HCT116 (cell line): ENCODE data around the gene MACROH2A1. TPM values are rescaled to one million over a fixed set of nuclear protein-coding genes. Genes with fewer than 3 reads are reported as not detected.

Source experiments
- ATAC-seq: fragments of 200-7000 bp; cut with Tn5 transposase; 2 replicates; pipeline ENCODE4 v1.9.1; 2020; ENCODE audit warnings: mild to moderate bottlenecking, moderate library complexity
- BruUV-seq: library from RNA; stranded (reverse); fragments of 400-500 nt; replicated peaks from 2 replicates; lab custom pipeline; 2021; lab: Mats Ljungman, UMichigan
- CTCF ChIA-PET: fragments of 300-600 bp; sonication (Branson Sonifier 250); formaldehyde crosslinking; loops from one replicate; lab custom pipeline; 2021; ENCODE audit warnings: antibody characterized with exemption; lab: Charles Lee
- POLR2A ChIA-PET: fragments of 300-600, 350-600 bp; sonication (Branson Sonifier 250); formaldehyde crosslinking; loops from one replicate; lab custom pipeline; 2021; ENCODE audit warnings: antibody characterized with exemption; lab: Charles Lee
- RAD21 ChIA-PET, 2 experiments: fragments of 300-600 bp; sonication (Branson Sonifier 250); formaldehyde crosslinking; loops; one replicate each; lab custom pipeline; 2023; ENCODE audit warnings: low total read pairs in 2 of 2; ENCODE audit not compliant: uncharacterized antibody in 2 of 2, unreplicated experiment in 2 of 2, low non-redundant PET in 1 of 2; lab: Charles Lee
- DNase-seq: peaks from one replicate; pipeline ENCODE4 v3.0.0-alpha.2; 2010; ENCODE audit warnings: low read depth, low spot score
- H2AFZ ChIP-seq: fragments of 200-600 bp; shearing (Covaris generic), sonication (generic); 2 replicates; pipeline ENCODE4 v1.6.1; 2017; ENCODE audit warnings: low read depth, mixed run types, mixed read lengths, antibody characterized with exemption, low read length; ENCODE audit not compliant: poor library complexity, severe bottlenecking
- H3K27ac ChIP-seq: 2 replicates; pipeline ENCODE4 v1.5.1; 2012; ENCODE audit warnings: low read depth, low read length
- H3K27me3 ChIP-seq: fragments of 200-600 bp; sonication (generic); 2 replicates; pipeline ENCODE4 v1.6.1; 2016; ENCODE audit warnings: mixed run types, low read length, mixed read lengths; ENCODE audit not compliant: insufficient read depth
- H3K36me3 ChIP-seq, 2 experiments: fragments of 200-500 bp in 1 of 2; fragments of 200-600 bp in 1 of 2; sonication (Bioruptor generic) in 1 of 2; sonication (generic) in 1 of 2; 2 replicates each; pipeline versions ENCODE4 v1.5.1 to v1.6.1; 2014 to 2016; ENCODE audit warnings: low read length in 2 of 2, inconsistent platforms in 1 of 2, mixed read lengths in 1 of 2, mixed run types in 1 of 2; ENCODE audit not compliant: insufficient read depth in 2 of 2, control insufficient read depth in 1 of 2
- H3K4me1 ChIP-seq, 2 experiments: fragments of 200-600 bp in 1 of 2; sonication (generic) in 1 of 2; 2 replicates each; pipeline versions ENCODE4 v1.5.1 to v1.6.1; 2012 to 2017; ENCODE audit warnings: low read length in 2 of 2, inconsistent platforms in 1 of 2, mild to moderate bottlenecking in 1 of 2, mixed read lengths in 1 of 2, mixed run types in 1 of 2, moderate library complexity in 1 of 2; ENCODE audit not compliant: insufficient read depth in 2 of 2, control insufficient read depth in 1 of 2
- H3K4me2 ChIP-seq: fragments of 200-600 bp; sonication (generic); 2 replicates; pipeline ENCODE4 v1.6.1; 2017; ENCODE audit warnings: mixed run types, low read length, mixed read lengths
- H3K4me3 ChIP-seq, 2 experiments: fragments of 200-600 bp in 1 of 2; sonication (generic) in 1 of 2; replicated peaks in 1 of 2; 2 replicates each; pipeline ENCODE4 v1.5.1; 2011 to 2016; ENCODE audit warnings: low read length in 2 of 2, control low read depth in 1 of 2, low read depth in 1 of 2, mild to moderate bottlenecking in 1 of 2, mixed read lengths in 1 of 2, mixed run types in 1 of 2
- H3K79me2 ChIP-seq: fragments of 200-600 bp; sonication (generic); 2 replicates; pipeline ENCODE4 v1.6.1; 2017; ENCODE audit warnings: mild to moderate bottlenecking, mixed run types, low read length, moderate library complexity, mixed read lengths; ENCODE audit not compliant: insufficient read depth
- H3K9ac ChIP-seq: fragments of 200-600 bp; sonication (generic); 2 replicates; pipeline ENCODE4 v1.6.1; 2016; ENCODE audit warnings: low read length, mixed read lengths
- H3K9me2 ChIP-seq: fragments of 200-600 bp; sonication (generic), shearing (Covaris generic); 2 replicates; pipeline ENCODE4 v1.6.1; 2017; ENCODE audit warnings: mixed run types, mild to moderate bottlenecking, moderate library complexity; ENCODE audit not compliant: insufficient read depth
- H3K9me3 ChIP-seq, 2 experiments: fragments of 200-500 bp in 1 of 2; fragments of 200-600 bp in 1 of 2; sonication (Bioruptor generic) in 1 of 2; sonication (generic) in 1 of 2; 2 replicates each; pipeline ENCODE4 v1.6.1; 2014 to 2017; ENCODE audit warnings: low read length in 2 of 2, mixed read lengths in 2 of 2, inconsistent platforms in 1 of 2, low read depth in 1 of 2, mild to moderate bottlenecking in 1 of 2, mixed run types in 1 of 2, moderate library complexity in 1 of 2; ENCODE audit not compliant: control insufficient read depth in 1 of 2, insufficient read depth in 1 of 2
- H4K20me1 ChIP-seq: fragments of 200-600 bp; sonication (generic), shearing (Covaris generic); 2 replicates; pipeline ENCODE4 v1.6.1; 2017; ENCODE audit warnings: mixed run types, mild to moderate bottlenecking, moderate library complexity; ENCODE audit not compliant: insufficient read depth
- CBX3 ChIP-seq: IDR thresholded peaks from 2 replicates; pipeline ENCODE4 v1.6.1; 2012; ENCODE audit warnings: low read depth
- CEBPB ChIP-seq: IDR thresholded peaks from 2 replicates; pipeline ENCODE4 v1.6.1; 2012; ENCODE audit warnings: low read depth
- EGR1 ChIP-seq: IDR thresholded peaks from 2 replicates; pipeline ENCODE4 v1.6.1; 2012; ENCODE audit warnings: low read depth
- EZH2 ChIP-seq: fragments of 200-600 bp; sonication (generic); IDR thresholded peaks from 2 replicates; pipeline ENCODE4 v1.6.1; 2017; ENCODE audit warnings: antibody characterized with exemption, mixed run types
- POLR2A ChIP-seq: IDR thresholded peaks from 2 replicates; pipeline ENCODE4 v1.7.0; 2011; ENCODE audit warnings: borderline replicate concordance; ENCODE audit not compliant: insufficient read depth, insufficient read length; ENCODE audit errors: extremely low read depth
- POLR2AphosphoS5 ChIP-seq: IDR thresholded peaks from 2 replicates; pipeline ENCODE4 v1.6.1; 2011; ENCODE audit warnings: mild to moderate bottlenecking, low read depth, low read length, moderate library complexity
- SP1 ChIP-seq: IDR thresholded peaks from 2 replicates; pipeline ENCODE4 v1.6.1; 2012; ENCODE audit warnings: low read depth
- SRF ChIP-seq: IDR thresholded peaks from 2 replicates; pipeline ENCODE4 v1.6.1; 2012; ENCODE audit warnings: low read depth
- YY1 ChIP-seq: IDR thresholded peaks from 2 replicates; pipeline ENCODE4 v1.6.1; 2011; ENCODE audit warnings: low read length, low read depth, moderate library complexity, mild to moderate bottlenecking; ENCODE audit not compliant: insufficient replicate concordance; ENCODE audit errors: extremely low read depth
- ZFX ChIP-seq: fragments of 450-650 bp; IDR thresholded peaks from 2 replicates; pipeline ENCODE4 v1.6.1; 2017
- intact Hi-C: fragments of 100-400 bp; cut with micrococcal nuclease; formaldehyde crosslinking; loops from 2 replicates; pipeline ENCODE4 v1.10.0; 2022
- total RNA-seq: library from RNA; stranded (reverse); gene quantifications from one replicate; pipeline ENCODE4 v1.2.1, GENCODE V29; 2021; ENCODE audit not compliant: unreplicated experiment
- TF ChIP-seq, protein P1 (sequence below), 3 experiments: fragments of 200-600 bp in 1 of 3; sonication (generic) in 1 of 3; IDR thresholded peaks in 2 of 3; conservative IDR thresholded peaks in 1 of 3; 2 replicates each; pipeline ENCODE4 v1.5.1; 2012 to 2017; ENCODE audit warnings: low read depth in 2 of 3, low read length in 2 of 3, antibody characterized with exemption in 1 of 3, borderline replicate concordance in 1 of 3, control low read depth in 1 of 3, mild to moderate bottlenecking in 1 of 3, mixed read lengths in 1 of 3, mixed run types in 1 of 3, moderate library complexity in 1 of 3; ENCODE audit not compliant: insufficient read depth in 1 of 3
- TF ChIP-seq, protein P2 (sequence below): IDR thresholded peaks from 2 replicates; pipeline ENCODE4 v1.6.1; 2012
- TF ChIP-seq, protein P3 (sequence below): IDR thresholded peaks from 2 replicates; pipeline ENCODE4 v1.6.1; 2012

The MACROH2A1 gene
- total RNA-seq, 1 experiment from 2014 or later = 218 TPM

DNA sequence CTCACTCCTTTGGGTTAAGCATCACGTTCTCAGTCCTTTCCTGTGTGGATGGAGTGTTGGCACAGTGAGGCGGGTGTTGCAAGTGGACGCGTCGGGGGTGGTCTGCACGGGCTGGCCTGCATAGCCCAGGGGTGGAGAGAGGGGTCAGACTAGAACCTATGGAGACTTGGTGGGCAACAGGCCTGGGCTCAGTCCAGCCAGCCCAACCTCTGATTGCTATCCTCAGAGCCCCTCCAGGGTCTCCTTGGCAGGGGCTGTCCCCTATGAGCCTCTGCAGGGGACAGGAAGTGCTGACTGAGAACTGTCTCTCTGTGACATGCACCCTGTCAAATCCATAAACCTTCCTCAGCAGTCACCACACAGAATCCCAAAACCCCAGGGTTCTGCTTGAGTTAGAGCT, 45.9 kb upstream of the MACROH2A1 start:
- H3K27me3 ChIP-seq = no peaks in the 10 kb centered on the region; the same call in 1 of the 2 replicates
- no peak for ATAC-seq
- H3K4me3 ChIP-seq = no peak overlapping the region
- no peak overlapping the region for H3K9ac ChIP-seq
- intact Hi-C loops = no loop called here
- no peaks in the 10 kb centered on the region for H4K20me1 ChIP-seq
- TF ChIP-seq CEBPB = no peak
- TF ChIP-seq ZFX = no peak
- no peak for TF ChIP-seq EGR1
- TF ChIP-seq POLR2AphosphoS5 = no peak
- TF ChIP-seq, all 23 proteins: peak for 0
- H3K79me2 ChIP-seq = no peaks in the 10 kb centered on the region
- H3K9me2 ChIP-seq = no peaks in the 10 kb centered on the region
- H3K27ac ChIP-seq = no peak overlapping the region
- H2AFZ ChIP-seq = no peak overlapping the region
- H3K36me3 ChIP-seq = no peaks in the 10 kb centered on the region
- ChIA-PET POLR2A (no interaction called here), CTCF (interaction anchor here (1.2 to 1.4 kb wide), 2 partner anchors 13 to 18 kb away, joined by 4 to 6 read pairs; no protein-coding TSS in a partner anchor), RAD21 (no interaction called here)
- no peak overlapping the region for H3K4me2 ChIP-seq
- H3K9me3 ChIP-seq = no peaks in the 10 kb centered on the region
- no TSS peak for BruUV-seq
- DNase-seq = no peak
- no peaks in the 10 kb centered on the region for H3K4me1 ChIP-seq

DNA sequence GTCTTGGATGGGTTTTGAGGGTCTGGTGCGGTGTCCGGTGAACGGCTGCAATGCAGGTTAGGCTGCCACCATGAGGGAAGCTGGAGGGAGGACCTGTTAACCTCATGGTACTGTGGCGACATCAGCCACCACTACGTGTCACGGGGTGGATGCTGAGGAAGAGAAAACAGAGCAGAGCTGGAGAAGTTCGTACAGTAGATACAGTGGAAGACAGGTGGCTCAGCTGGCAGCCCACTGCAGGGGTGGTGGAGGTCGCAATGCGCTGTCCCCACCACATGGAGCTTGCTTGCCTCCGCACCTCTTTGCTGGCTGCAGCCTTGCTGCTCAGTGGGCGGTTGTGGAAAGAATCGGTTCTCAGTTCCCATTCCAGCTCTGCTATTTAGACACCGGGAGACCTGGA, 45.3 kb upstream of the MACROH2A1 start:
- DNase-seq = no peak
- Histone ChIP-seq H3K9ac (no peak overlapping the region), H3K27ac (no peak overlapping the region), H3K27me3 (no peaks in the 10 kb centered on the region; the same call in 1 of the 2 replicates), H3K36me3 (no peaks in the 10 kb centered on the region), H2AFZ (no peak overlapping the region), H3K4me1 (no peaks in the 10 kb centered on the region), H4K20me1 (no peaks in the 10 kb centered on the region), H3K4me2 (no peak overlapping the region), H3K9me2 (no peaks in the 10 kb centered on the region), H3K4me3 (no peak overlapping the region), H3K9me3 (no peaks in the 10 kb centered on the region), H3K79me2 (no peaks in the 10 kb centered on the region)
- intact Hi-C loops = no loop called here
- ATAC-seq = no peak
- ChIA-PET RAD21 (no interaction called here), POLR2A (no interaction called here), CTCF (interaction anchor here (1.2 to 1.4 kb wide), 2 partner anchors 13 to 18 kb away, joined by 4 to 6 read pairs; no protein-coding TSS in a partner anchor)
- TF ChIP-seq, protein P1, sequence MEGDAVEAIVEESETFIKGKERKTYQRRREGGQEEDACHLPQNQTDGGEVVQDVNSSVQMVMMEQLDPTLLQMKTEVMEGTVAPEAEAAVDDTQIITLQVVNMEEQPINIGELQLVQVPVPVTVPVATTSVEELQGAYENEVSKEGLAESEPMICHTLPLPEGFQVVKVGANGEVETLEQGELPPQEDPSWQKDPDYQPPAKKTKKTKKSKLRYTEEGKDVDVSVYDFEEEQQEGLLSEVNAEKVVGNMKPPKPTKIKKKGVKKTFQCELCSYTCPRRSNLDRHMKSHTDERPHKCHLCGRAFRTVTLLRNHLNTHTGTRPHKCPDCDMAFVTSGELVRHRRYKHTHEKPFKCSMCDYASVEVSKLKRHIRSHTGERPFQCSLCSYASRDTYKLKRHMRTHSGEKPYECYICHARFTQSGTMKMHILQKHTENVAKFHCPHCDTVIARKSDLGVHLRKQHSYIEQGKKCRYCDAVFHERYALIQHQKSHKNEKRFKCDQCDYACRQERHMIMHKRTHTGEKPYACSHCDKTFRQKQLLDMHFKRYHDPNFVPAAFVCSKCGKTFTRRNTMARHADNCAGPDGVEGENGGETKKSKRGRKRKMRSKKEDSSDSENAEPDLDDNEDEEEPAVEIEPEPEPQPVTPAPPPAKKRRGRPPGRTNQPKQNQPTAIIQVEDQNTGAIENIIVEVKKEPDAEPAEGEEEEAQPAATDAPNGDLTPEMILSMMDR (IDR thresholded peaks at IDR 0.05 in 2 of 3, conservative IDR thresholded peaks at IDR 0.05 in 1 of 3; ENCODE audit: borderline replicate concordance in 1 of 3, insufficient read depth in 1 of 3, low read depth in 2 of 3, low read length in 2 of 3) = no peak
- TF ChIP-seq CBX3 = no peak
- TF ChIP-seq, protein P2, sequence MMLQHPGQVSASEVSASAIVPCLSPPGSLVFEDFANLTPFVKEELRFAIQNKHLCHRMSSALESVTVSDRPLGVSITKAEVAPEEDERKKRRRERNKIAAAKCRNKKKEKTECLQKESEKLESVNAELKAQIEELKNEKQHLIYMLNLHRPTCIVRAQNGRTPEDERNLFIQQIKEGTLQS = no peak
- TF ChIP-seq YY1 = no peak
- TF ChIP-seq, protein P3, sequence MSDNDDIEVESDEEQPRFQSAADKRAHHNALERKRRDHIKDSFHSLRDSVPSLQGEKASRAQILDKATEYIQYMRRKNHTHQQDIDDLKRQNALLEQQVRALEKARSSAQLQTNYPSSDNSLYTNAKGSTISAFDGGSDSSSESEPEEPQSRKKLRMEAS = no peak
- no peak for TF ChIP-seq EZH2
- TF ChIP-seq SP1 = no peak
- no peak for TF ChIP-seq POLR2AphosphoS5
- no peak for TF ChIP-seq EGR1
- no peak for TF ChIP-seq POLR2A
- no peak for TF ChIP-seq SRF
- BruUV-seq = no TSS peak
